GM18873 (cell line): ENCODE measurements around the gene TAGLN2.
"Not testable (repeated sequence)": the region's sequence is repeated elsewhere in the genome, so short reads cannot be mapped to it uniquely, and the experiment has no call there.

ENCODE experiments used
- ATAC-seq: cut with Tn5 transposase; IDR thresholded peaks from one replicate; pipeline ENCODE4 v1.9.1; 2021; ENCODE audit warnings: mild to moderate bottlenecking, moderate library complexity, moderate number of reproducible peaks; ENCODE audit not compliant: unreplicated experiment, low FRiP score

TAGLN2 gene

GRCh38 chr1:159908031-159908940, 17.0 kb downstream of the TAGLN2 start:
- ATAC-seq, result no peak

DNA sequence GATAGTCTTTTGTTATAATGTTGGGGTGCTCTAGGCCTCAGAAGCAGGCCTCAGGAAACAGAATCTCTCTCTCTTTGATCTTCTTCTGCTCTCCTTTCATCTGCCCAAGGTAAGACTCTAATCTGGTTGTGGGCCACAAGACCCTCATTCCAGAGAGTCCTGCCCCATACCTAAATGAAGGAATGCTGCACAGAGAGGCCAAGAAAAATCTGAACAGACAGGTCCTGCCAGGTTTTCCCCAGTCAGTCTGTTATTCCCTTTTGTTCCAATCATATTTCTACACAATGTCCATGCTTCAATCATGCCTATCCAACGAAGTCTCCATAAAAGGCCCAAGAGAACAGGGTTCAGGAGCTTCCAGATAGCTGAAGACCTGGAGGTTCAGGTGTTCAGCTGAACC, 18.3 kb downstream of the TAGLN2 start:
- ATAC-seq, result no peak

DNA sequence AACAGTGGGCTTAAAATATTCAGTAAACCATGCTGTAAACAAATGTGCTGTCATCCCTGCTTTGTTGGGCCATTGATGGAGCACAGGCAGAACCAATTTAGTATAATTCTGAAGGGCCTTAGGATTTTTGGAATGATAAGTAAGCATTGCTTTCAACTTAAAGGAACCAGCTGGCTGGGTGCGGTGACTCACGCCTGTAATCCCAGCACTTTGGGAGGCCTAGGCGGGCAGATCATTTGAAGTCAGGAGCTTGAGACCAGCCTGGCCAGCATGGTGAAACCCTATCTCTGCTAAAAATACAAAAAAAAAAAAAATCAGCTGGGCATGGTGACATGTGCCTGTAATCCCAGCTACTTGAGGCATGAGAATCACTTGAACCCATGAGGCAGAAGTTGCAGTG, 21.3 kb downstream of the TAGLN2 start:
- ATAC-seq, result not testable (repeated sequence)

GRCh38 chr1:159902541-159902940, 22.8 kb downstream of the TAGLN2 start:
- ATAC-seq, result no peak

DNA sequence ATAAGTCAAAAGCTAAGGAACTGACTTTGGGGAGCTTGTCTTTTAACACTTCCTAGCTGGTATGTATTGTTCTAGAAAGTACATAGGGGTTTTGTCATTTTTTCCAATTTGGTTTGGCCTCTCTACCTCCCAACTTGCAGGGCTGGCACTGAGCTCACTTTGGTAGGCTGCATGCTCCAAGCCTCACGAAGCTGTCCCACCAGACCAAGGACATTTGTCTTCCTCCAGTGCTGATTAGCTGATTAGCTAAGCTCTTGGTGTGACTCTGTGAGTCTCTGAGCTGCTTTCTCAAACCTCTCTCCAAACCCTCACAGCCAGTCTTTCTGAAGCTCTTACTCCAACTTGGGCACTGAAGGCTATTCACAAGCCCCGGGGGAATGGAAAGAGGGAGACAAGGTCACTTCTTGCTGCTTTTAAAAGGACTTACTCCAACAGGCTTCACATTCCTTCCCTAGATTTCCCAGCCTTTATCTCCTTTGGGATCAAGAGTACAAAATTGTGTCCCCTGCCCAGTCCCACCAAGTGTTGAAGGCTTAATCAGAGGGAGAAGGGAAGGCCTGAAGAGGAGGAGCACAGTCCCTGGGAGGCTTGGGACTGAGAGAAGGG, 24.4 kb downstream of the TAGLN2 start:
- no peak for ATAC-seq

DNA sequence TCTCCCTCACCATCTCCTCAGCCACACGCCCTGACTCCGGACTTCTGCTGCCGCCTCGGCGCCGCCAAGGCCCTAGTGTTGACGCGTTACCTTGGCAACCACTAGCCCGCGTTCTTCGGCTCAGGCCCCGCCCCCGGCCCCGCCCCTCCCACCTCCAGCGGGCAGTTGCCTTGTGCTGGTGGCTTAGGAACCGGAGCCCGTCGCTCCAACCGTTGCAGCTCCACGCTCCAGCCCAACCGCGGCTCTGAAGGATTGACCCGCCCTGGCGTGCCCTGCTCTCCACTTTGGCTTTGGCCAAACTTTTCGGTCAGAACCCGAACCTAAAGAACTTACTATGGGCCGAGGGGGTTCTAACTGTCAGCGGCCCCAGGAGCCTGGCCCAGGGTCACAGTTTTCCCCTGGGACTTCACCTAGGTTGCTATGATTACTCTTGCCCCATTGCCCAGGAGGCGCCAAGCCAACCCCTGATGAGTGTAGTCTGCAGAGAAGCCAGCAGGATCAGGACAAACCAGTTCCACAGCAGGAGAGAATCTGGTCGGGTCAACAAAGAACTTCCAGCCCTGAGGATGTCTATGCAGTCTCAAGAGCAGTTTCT, 25.1 kb downstream of the TAGLN2 start, which contains the start of gene CFAP45:
Gene CFAP45 (minus strand): TSS at position 80 of the 595 bp plus-strand sequence. CDS start 67 bp downstream, at position 13.
- ATAC-seq, result no peak

GRCh38 chr1:159899634-159900033, 25.7 kb downstream of the TAGLN2 start:
- not testable (repeated sequence) for ATAC-seq

GRCh38 chr1:159898527-159898926, 26.8 kb downstream of the TAGLN2 start:
- no peak for ATAC-seq

- ATAC-seq, result no peak
Measured at GRCh38 chr1:159897962-159898361, 27.3 kb downstream of the TAGLN2 start.

DNA sequence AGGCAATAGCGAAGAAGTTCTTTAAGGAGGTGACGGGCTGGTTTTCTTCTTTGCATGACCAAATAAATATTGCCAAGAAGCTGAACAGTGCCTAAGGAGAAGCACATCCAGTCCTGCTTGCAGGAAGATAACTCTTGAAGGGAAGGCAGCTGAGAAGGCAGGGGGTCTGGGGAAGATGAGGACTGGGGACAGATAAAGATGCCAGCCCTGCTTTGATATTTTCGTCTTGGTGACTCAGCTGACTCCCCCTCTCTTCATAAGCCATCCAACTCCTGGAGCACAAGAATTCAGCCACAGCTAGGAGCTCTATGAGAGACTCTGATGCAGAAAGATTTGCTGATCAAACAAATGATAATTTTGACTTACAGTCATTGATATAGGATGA, 28.8 kb downstream of the TAGLN2 start:
- ATAC-seq, result no peak

GRCh38 chr1:159895836-159896545, 29.3 kb downstream of the TAGLN2 start:
- no peak for ATAC-seq

GRCh38 chr1:159895286-159895685, 30.0 kb downstream of the TAGLN2 start:
- no peak for ATAC-seq

DNA sequence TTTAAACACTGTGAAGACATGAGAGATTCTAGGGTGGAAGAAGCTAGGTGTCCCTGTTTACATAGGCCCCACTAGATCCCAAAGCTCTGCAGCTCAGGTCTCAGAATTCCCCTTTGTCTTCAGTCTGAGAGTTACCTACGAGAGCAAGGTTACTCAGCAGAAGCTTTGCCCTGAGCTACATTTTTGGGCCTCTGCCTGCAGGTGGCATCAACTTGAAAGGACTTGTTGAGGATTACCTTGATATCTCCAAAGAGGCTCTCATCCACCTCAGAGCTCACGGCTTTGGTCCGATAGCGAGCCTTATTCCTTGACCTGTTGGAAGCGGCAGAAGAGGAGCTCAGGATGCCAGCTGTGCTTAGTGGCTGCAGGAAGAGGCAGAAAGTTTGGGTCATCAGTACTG, 32.4 kb downstream of the TAGLN2 start:
- ATAC-seq, result no peak

DNA sequence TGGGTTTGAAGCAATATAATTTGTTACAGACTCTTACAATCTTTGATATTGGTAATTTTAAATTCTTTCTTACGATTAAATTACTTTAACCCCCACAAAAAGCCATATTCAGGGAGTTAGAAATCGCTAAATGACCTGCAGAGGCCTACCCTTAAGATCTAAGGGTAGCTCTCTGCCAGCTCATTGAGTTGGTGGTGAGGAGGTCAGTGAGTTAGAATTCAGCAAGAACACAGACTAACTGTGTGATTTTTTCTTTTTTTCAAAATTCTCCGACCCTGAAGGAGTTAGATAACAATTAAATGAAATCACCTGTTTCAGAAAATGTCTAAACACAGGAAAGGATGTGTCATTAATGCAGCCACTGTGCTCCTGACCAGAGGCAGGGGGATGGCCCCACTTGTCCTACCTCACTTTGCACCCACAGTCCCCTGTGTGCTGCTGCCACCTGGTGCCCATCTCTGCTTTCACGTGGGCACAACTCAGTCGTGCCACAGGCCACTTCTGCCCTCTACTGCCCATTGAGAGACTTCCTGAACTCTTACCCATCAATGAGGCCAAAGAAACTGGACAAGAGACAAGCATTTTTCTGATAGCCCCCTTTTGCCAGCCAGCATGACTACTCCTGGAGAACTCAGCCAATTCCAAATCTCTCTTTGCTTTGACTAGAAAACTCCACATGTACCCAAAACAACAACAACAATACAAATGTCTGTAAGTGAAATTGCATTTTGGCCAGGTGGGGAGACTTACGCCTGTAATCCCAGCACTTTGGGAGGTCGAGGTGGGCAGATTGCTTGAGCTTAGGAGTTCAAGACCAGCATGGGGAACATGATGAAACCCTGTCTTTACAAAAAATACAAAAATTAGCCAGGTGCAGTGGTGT, 33.8 kb downstream of the TAGLN2 start:
- ATAC-seq, result peak; percentile 55

DNA sequence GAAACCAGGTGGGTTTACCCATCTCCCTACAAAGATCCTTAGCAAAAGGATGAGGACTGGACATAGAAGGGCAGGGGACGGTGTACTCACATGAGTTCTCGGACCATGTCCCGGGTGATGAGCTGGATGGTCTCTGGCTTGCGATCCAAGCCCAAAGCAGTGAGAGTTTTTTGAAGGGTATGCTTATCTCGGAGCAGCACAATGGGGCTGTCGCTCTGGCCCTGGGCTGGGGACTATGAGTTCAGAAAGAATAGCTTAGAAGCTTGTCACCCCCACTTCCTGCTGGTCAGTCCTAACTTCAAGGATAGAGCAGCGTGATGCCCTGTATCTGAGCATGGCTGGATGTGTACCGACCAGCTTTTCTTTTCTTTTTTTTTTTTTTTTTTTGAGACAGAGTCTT, 34.9 kb downstream of the TAGLN2 start:
- ATAC-seq, result no peak

GRCh38 chr1:159889821-159890252, 35.5 kb downstream of the TAGLN2 start:
- ATAC-seq, result peak; percentile 81

GRCh38 chr1:159889202-159889601, 36.1 kb downstream of the TAGLN2 start:
- no peak for ATAC-seq

- ATAC-seq, result no peak
Measured at GRCh38 chr1:159884296-159884695, 41.0 kb downstream of the TAGLN2 start.

GRCh38 chr1:159883134-159883533, 42.2 kb downstream of the TAGLN2 start:
- ATAC-seq, result no peak

- no peak for ATAC-seq
Measured at GRCh38 chr1:159882527-159882862, 42.8 kb downstream of the TAGLN2 start.
